Fibroblast of lung (primary cell): ENCODE results near the gene EIF4A2. TPM values are rescaled to one million over a fixed set of nuclear protein-coding genes. Genes with fewer than 3 reads are reported as not detected.

ENCODE experiments used
- DNase-seq, 2 donors: peaks; one replicate each; pipeline versions ENCODE4 v3.0.0 to v3.0.0-alpha.2; 2010; ENCODE audit warnings: low read depth in 2 of 2
- H2AFZ ChIP-seq: 2 replicates; pipeline ENCODE4 v1.5.1; 2012; ENCODE audit warnings: low read length, control low read depth, inconsistent platforms
- H3K27ac ChIP-seq: 2 replicates; pipeline ENCODE4 v1.5.1; 2011; ENCODE audit warnings: low read length, control low read depth; ENCODE audit not compliant: insufficient read depth
- H3K27me3 ChIP-seq: 2 replicates; pipeline ENCODE4 v1.5.1; 2011; ENCODE audit warnings: mild to moderate bottlenecking, low read length; ENCODE audit not compliant: control insufficient read depth, insufficient read depth
- H3K36me3 ChIP-seq: 2 replicates; pipeline ENCODE4 v1.5.1; 2011; ENCODE audit warnings: low read length; ENCODE audit not compliant: control insufficient read depth, insufficient read depth
- H3K4me1 ChIP-seq: 2 replicates; pipeline ENCODE4 v1.5.1; 2011; ENCODE audit warnings: low read length; ENCODE audit not compliant: control insufficient read depth, insufficient read depth; ENCODE audit errors: extremely low read depth
- H3K4me2 ChIP-seq: 2 replicates; pipeline ENCODE4 v1.5.1; 2011; ENCODE audit warnings: low read length, control low read depth; ENCODE audit not compliant: insufficient read depth; ENCODE audit errors: extremely low read depth
- H3K4me3 ChIP-seq, 4 experiments: fragments of 200-600 bp in 1 of 4; sonication (generic) in 1 of 4; replicated peaks in 1 of 4; 2 replicates each; pipeline ENCODE4 v1.5.1; 2011 to 2016; ENCODE audit warnings: low read length in 4 of 4, low read depth in 3 of 4, mild to moderate bottlenecking in 3 of 4, control low read depth in 2 of 4, inconsistent platforms in 1 of 4, mixed read lengths in 1 of 4; ENCODE audit not compliant: insufficient read depth in 1 of 4; ENCODE audit errors: control extremely low read depth in 1 of 4
- H3K79me2 ChIP-seq: 2 replicates; pipeline ENCODE4 v1.5.1; 2012; ENCODE audit warnings: mild to moderate bottlenecking, low read length, inconsistent platforms; ENCODE audit not compliant: control insufficient read depth, insufficient read depth
- H3K9ac ChIP-seq: 2 replicates; pipeline ENCODE4 v1.5.1; 2011; ENCODE audit warnings: mild to moderate bottlenecking, low read length, control low read depth; ENCODE audit not compliant: insufficient read depth
- H3K9me3 ChIP-seq: 2 replicates; pipeline ENCODE4 v1.5.1; 2012; ENCODE audit warnings: low read depth, low read length; ENCODE audit not compliant: control insufficient read depth, insufficient read depth
- H4K20me1 ChIP-seq: 2 replicates; pipeline ENCODE4 v1.5.1; 2011; ENCODE audit warnings: low read length; ENCODE audit not compliant: control insufficient read depth, insufficient read depth; ENCODE audit errors: extremely low read depth
- EZH2 ChIP-seq: IDR thresholded peaks from 2 replicates; pipeline ENCODE4 v1.5.1; 2012; ENCODE audit warnings: low read length, control low read depth, mild to moderate bottlenecking; ENCODE audit errors: missing control alignments
- polyA plus RNA-seq, 2 donors: library from polyadenylated mRNA; depleted of rRNA in 1 of 2; stranded (reverse) in 1 of 2; unstranded in 1 of 2; fragments of >200 nt; gene quantifications; 2 replicates each; pipeline ENCODE4 v1.2.1, GENCODE V29; 2011 to 2012; ENCODE audit warnings: missing spikeins in 1 of 2
- total RNA-seq: library from RNA; depleted of rRNA; stranded (reverse); fragments of >200 nt; gene quantifications from 2 replicates; pipeline ENCODE4 v1.2.1, GENCODE V29; 2014
- TF ChIP-seq, protein P1 (sequence below), 2 donors: IDR thresholded peaks in 1 of 2; conservative IDR thresholded peaks in 1 of 2; 1 replicate in 1 of 2; 2 replicates in 1 of 2; pipeline ENCODE4 v1.5.1; 2011 to 2012; ENCODE audit warnings: low read length in 2 of 2, control low read depth in 1 of 2, inconsistent platforms in 1 of 2, low read depth in 1 of 2, mild to moderate bottlenecking in 1 of 2

EIF4A2 gene
- total and polyA plus RNA-seq, 2 donors (not counting 1 experiment from before 2014, with no cell fraction given), result 432 to 1,128 TPM

DNA sequence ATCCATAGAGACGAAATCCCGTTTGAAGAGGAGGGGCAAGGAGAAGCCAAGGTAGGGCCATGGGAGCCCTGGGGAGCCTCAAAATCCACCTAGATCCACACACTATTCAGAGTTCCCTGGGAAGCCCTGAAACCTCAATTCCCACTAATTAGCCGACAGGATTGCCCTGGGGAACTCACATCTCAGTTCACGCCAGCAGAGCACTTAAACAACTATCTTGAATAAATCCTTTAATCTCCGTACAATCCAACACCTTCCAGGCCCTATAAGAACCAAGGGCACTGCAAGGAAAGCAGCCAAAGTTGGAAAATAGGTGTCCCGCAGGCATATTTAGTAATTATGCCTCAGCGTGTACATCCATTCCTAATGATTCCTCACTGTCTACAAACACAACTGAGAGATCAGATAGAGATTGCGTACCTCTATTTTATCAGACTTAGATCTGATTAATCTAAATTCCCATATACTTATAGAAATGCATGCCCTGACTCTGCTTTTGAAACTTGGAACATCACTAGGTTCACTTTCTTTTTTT lies 25.6 kb upstream of the EIF4A2 start:
- no peak overlapping the region for H3K9ac ChIP-seq
- no peaks in the 10 kb centered on the region for H3K36me3 ChIP-seq
- no peaks in the 10 kb centered on the region for H3K79me2 ChIP-seq
- H3K4me1 ChIP-seq, result no peaks in the 10 kb centered on the region
- DNase-seq, result no peak
- no peaks in the 10 kb centered on the region for H3K27me3 ChIP-seq
- no peak overlapping the region for H3K4me2 ChIP-seq
- H2AFZ ChIP-seq, result no peak overlapping the region
- H3K9me3 ChIP-seq, result no peaks in the 10 kb centered on the region
- H3K27ac ChIP-seq, result no peak overlapping the region
- no peak for TF ChIP-seq EZH2
- TF ChIP-seq, protein P1, sequence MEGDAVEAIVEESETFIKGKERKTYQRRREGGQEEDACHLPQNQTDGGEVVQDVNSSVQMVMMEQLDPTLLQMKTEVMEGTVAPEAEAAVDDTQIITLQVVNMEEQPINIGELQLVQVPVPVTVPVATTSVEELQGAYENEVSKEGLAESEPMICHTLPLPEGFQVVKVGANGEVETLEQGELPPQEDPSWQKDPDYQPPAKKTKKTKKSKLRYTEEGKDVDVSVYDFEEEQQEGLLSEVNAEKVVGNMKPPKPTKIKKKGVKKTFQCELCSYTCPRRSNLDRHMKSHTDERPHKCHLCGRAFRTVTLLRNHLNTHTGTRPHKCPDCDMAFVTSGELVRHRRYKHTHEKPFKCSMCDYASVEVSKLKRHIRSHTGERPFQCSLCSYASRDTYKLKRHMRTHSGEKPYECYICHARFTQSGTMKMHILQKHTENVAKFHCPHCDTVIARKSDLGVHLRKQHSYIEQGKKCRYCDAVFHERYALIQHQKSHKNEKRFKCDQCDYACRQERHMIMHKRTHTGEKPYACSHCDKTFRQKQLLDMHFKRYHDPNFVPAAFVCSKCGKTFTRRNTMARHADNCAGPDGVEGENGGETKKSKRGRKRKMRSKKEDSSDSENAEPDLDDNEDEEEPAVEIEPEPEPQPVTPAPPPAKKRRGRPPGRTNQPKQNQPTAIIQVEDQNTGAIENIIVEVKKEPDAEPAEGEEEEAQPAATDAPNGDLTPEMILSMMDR (conservative IDR thresholded peaks at IDR 0.05 in 1 of 2, IDR thresholded peaks at IDR 0.05 in 1 of 2; ENCODE audit: low read depth in 1 of 2, low read length in 2 of 2), result no peak
- no peaks in the 10 kb centered on the region for H4K20me1 ChIP-seq
- no peak overlapping the region for H3K4me3 ChIP-seq

DNA sequence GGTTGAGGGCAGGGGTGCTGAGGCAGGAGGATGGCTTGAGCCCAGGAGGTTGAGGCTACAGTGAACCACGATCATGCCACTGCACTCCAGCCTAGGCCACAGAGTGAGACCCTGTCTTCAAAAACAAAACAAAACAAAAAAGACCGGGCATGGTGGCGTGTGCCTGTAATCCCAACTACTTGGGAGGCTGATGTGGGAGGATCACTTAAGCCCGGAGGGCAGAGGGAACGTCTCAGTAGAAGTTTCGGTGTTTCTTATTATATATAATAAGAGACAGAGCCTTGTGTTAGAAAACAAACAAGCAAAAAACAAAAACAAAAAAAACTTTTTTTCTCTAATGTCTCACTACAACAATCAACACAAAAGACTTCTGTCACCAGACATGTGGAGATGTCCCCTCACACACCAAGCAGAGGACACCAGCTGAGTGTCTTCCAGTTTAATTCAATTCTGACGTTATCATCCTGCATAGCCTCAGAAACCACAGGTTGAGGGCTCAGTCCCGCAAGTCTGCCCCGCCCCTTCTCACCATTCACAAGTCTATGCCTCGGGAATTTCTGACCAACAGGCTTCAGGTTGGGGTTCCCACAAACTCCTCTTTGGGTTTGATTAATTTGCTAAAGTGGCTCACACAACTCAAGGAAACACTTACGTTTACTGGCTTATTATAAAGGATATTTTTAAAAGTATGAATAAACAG lies 24.0 kb upstream of the EIF4A2 start:
- H3K27me3 ChIP-seq, result no peaks in the 10 kb centered on the region
- no peaks in the 10 kb centered on the region for H4K20me1 ChIP-seq
- no peak overlapping the region for H3K4me3 ChIP-seq
- TF ChIP-seq, protein P1 (conservative IDR thresholded peaks at IDR 0.05 in 1 of 2, IDR thresholded peaks at IDR 0.05 in 1 of 2; ENCODE audit: low read depth in 1 of 2, low read length in 2 of 2), result no peak
- TF ChIP-seq EZH2, result no peak
- H2AFZ ChIP-seq, result no peak overlapping the region
- no peak overlapping the region for H3K27ac ChIP-seq
- no peak overlapping the region for H3K9ac ChIP-seq
- H3K4me2 ChIP-seq, result no peak overlapping the region
- H3K4me1 ChIP-seq, result no peaks in the 10 kb centered on the region
- DNase-seq, result peak in 1 of 2 donors; percentile 19
- H3K36me3 ChIP-seq, result no peaks in the 10 kb centered on the region
- H3K9me3 ChIP-seq, result no peaks in the 10 kb centered on the region
- H3K79me2 ChIP-seq, result no peaks in the 10 kb centered on the region

DNA sequence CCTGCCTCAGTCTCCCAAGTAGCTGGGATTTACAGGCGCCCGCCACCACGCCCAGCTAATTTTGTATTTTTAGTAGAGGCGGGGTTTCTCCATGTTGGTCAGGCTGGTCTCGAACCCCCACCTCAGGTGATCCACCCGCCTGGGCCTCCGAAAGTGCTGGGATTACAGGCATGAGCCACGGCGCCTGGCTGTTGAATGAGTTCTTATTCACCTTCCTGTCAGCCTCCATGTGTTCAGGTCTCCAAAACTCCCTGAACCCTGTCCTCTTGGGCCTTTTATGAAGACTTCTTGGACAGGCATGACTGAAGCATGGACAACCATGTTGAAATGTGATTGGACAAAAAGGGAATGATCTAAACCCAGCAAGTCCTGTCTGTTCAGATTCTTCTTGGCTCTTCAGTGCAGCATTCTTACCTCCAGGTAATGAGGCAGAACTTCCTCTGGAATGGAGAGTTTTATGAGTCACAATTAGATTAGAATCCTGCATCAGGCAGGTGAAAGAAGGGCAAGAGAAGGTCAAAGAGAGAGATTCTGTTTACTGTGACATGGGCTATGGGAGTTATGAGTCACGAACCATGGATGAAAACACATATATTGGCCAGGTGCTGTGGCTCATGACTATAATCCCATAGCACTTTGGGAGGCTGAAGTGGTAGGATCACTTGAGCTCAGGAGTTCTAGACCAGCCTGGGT lies 23.1 kb upstream of the EIF4A2 start:
- Histone ChIP-seq H3K27me3 (no peaks in the 10 kb centered on the region), H4K20me1 (no peaks in the 10 kb centered on the region), H3K4me3 (no peak overlapping the region), H2AFZ (no peak overlapping the region), H3K9me3 (no peaks in the 10 kb centered on the region), H3K4me1 (no peaks in the 10 kb centered on the region), H3K36me3 (no peaks in the 10 kb centered on the region), H3K27ac (no peak overlapping the region), H3K9ac (no peak overlapping the region), H3K79me2 (no peaks in the 10 kb centered on the region), H3K4me2 (no peak overlapping the region)
- TF ChIP-seq, protein P1 (conservative IDR thresholded peaks at IDR 0.05 in 1 of 2, IDR thresholded peaks at IDR 0.05 in 1 of 2; ENCODE audit: low read depth in 1 of 2, low read length in 2 of 2), result no peak
- no peak for TF ChIP-seq EZH2
- no peak for DNase-seq
